ENCODE results near the gene PAPPA.

Gene PAPPA

DNA sequence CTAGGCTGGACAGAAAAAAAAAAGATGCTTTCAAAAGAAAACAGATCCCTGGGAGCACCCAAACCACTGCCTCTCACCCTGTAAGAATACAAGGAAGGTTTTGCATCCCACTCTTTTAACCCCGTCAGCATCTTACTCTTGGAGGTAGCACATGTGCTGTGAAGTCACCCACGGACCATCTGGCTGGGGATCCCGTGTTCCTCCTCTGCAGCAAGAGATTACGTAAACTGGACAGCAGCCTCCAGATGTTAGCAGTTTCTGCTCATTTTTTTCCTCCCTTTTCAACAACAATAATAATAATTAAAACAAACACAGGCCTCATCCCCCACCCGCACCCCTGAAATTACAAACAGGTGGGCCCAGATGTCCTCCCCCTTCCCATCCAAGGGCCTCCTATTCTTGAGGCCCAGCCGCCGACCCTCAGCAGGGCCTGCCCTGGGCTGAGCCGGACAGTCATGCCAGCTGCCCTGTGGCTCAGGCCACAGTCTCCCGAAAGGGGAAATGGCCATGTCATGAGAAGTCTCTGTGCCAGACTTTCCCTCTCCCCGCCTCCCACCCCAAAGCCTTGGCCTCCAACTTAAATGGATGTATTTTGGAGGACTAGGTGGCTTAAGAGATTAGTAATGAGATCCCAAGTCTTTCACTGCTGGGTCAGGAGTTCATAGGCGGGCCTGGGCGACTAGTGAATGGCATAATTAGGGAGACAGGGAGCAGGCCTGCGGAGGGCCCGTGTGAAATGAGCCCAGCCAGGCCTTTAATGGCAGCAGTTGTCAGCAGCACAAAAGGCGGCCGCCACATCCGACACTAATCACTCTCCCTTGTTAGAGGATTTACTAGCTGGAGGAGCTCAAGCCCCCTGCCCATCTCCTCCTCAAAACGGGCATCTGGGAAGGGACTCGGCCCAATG lies 165.1 kb downstream of the PAPPA start:
- DNase-seq (ENCODE audit: low read depth): no peak

DNA sequence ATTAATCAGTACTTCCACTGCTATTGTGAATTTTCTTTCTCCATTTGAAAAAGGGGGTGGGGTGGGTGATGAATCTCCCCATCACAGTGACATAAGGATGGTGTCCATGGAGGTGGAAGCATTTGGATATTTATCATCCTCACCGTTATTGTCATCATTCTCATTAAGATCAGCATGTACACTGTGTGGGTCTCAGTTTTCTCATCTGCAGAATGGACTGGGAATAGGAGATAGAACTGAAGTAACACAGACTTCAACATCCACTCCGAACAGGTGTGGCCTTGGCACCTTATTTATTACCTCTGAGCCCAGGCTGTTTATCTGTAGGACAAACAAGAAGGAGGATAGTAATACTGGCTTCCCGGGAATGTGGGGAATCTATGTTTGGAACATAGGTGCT lies 165.9 kb downstream of the PAPPA start:
- DNase-seq (ENCODE audit: low read depth): no peak

DNA sequence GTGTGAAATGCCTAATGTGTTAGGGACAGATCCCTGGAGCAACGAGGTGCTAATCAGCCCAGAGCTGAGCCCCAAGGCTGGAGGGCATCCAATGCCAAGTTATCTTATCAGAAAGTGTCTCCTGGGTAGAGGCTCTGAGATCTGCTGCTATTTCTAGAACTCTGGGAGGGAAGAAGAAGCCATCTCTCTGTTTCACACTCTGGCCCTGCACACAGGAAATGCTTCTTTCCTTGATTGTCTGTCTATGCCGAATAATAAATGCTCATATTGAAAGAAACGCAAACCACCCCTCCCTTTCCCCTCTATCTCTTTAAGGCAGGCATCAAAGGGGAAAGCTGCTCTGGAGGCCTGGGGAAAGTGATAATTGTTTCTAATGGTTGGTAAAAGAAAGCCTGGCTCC lies 166.7 kb downstream of the PAPPA start:
- no peak for DNase-seq (ENCODE audit: low read depth)

DNA sequence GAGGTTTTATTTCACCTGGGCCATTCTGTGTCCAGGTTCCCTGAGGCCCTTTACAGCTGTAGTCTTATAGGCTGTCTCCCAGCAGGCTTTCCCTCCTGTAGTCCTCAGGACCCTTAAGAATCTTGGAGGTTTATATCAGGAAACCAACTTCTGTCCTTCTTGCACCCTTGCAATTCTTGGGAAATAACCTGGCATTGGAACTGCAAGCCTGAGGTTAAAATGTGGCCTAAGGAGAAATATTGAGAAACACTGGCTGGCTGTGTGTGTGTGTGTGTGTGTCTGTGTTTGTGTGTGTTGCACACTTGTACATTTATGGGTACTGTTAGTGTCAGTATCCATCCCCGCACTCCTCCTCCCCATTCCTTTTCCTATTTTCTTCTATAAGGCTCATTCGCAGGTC lies 168.9 kb downstream of the PAPPA start:
- no peak for DNase-seq (ENCODE audit: low read depth)

DNA sequence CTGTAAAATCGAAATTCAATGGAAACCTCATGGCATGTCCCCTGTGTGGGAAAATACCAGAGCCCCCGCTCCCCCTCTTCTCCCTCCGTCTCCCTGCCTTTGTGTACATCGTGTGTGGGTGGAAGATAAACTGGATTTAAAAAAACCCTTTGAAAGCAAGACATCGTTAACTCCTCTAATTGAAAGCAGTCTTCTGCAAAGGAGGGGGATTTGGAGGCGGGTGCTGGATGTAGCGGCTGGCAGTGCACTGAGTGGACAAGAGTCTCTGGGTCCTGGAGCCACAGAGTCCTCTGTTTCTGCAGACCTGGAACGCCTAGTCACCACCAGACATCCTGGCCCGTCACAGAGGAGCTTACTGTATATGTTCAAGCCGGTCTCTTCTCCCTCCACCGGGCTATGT lies 169.4 kb downstream of the PAPPA start:
- DNase-seq (ENCODE audit: low read depth): no peak

DNA sequence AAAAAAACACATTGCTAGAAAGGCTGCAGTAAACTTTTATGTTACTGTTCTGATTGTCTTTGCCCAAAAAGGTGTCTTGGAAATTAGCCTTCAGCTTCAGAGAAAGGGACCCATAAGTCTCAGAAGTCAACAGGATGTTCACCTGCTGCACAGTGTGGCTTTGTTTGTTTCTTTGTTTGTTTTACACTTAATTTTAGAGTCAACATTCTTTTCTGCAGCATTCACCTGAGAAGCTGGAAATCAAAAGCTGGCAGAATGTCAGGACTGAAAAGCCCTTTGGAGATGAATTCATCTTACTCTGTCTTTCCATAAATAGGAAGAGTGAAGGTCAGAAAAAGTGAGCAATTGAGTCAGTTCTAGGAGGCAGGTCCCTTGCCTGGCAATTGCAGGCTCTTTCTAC lies 170.0 kb downstream of the PAPPA start:
- DNase-seq (ENCODE audit: low read depth): no peak

DNA sequence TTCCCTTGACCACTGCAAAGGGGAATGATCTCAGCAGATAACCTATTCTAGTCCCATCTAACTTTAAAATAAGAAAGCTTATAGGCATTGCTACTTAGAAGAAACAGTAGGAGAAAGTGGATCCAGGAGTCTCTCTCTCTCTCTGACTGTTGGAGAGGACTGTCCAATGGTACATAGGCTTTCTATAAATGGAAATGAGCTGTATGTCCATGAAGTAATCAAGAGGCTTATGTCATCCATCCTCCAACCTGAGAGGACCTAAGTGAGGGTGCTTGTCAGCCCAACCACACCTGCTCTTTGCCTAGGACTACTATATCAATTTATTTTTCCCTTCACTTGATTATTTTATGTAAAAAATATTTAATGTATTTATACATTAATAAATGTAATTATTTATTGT lies 172.3 kb downstream of the PAPPA start:
- DNase-seq (ENCODE audit: low read depth): no peak

DNA sequence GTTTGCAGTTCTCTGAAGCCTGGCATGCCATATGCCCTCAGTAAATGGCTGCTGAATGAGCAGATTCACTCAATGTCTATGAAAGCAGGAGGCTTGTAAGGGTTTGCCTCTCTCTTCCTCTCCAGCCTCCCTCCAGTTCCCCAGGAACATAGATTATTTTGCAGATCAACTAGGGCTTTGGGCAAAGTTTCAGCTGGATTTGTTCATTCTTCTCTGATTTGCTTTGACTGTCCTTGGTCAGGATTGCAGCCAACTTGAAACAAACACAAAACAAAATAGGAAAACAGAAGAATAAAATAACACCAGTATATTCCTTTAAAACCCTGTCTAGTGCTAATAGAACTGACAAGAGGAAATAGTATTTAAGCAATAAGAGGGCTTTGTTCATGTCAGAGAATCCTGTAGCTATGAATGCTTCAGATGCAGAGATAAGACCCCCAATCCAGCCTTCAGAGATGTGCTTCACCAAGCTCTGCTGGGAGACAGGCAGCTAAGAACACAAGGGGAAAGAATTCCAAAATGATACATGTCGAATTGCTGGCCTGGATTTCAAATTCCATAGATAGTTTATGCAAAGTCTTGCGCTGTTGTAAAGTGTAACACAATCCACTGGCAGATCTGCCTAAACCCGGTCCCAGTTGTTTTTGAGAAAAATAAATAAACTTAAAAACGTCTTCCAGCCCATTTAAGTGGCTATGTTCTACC lies 174.3 kb downstream of the PAPPA start:
- DNase-seq (ENCODE audit: low read depth): no peak

DNA sequence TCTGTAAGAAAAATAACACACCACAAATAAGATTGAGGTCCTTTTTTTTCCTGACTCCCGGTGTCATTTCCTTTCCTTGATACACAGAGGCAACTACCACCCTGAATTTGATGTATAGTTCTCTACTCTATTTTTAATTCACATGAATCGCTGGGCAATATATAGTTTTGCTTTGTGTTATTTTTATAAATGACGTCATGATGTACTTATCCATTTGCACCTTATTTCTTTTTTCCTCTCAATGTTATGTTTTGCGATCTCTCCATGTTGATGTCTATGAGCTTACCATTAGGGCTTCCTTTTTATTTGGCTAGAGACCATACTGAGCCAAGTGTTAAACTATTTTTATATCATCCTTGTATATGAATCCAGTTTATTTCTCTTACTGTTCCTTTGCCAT lies 175.9 kb downstream of the PAPPA start:
- no peak for DNase-seq (ENCODE audit: low read depth)

DNA sequence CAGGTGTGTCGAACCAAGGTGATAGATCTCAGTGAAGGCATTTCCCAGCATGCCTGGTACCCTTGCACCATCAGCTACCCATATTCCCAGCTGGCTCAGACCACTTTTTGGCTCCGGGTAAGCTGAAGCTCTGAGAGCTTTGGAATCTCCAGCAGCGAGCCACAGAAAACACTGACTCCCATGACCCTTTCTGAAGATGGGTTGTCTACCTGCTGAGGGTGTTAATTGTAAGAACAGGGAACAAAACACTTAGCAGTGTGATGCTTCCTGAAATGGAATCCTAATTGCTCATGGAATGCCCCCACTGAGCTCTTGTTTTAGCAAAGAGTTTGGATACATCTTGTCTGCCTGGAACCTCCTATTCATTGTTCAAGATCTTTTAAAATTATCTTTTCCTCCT lies 177.7 kb downstream of the PAPPA start:
- no peak for DNase-seq (ENCODE audit: low read depth)

DNA sequence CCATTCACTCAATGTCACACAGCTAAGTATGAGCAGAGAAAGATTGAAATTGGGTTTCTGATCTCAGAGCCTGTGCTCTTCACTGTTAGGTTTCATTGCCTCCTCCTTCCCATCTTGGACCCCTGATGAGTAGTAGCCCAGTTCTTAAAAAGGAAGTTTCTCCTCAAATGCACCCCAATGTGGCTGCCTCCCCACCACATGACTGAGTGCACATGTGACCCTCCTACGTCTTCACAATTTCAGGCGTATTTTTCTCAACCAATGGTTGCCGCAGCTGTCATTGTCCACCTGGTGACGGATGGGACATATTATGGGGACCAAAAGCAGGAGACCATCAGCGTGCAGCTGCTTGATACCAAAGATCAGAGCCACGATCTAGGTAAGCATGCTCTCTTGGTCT lies 178.5 kb downstream of the PAPPA start:
- no peak for DNase-seq (ENCODE audit: low read depth)

DNA sequence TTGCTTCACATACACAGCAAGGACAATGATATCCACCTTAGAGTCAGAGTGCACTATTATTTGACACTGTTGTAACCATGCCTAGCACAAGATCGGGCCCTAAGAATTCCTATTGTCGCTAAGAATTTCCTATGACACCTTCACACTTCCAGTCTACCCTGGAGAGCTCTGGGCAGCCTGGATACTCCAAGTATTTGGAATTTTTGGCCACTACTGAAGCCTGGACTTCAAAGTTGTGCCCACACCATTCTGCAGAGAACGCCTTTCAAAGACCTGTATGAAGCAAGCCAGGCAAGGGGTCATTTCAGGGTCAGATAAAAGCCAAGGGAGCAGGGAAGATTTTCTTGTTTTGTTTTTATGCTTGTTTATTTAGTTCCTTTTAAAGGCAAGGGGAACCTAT lies 179.7 kb downstream of the PAPPA start:
- DNase-seq (ENCODE audit: low read depth): no peak

DNA sequence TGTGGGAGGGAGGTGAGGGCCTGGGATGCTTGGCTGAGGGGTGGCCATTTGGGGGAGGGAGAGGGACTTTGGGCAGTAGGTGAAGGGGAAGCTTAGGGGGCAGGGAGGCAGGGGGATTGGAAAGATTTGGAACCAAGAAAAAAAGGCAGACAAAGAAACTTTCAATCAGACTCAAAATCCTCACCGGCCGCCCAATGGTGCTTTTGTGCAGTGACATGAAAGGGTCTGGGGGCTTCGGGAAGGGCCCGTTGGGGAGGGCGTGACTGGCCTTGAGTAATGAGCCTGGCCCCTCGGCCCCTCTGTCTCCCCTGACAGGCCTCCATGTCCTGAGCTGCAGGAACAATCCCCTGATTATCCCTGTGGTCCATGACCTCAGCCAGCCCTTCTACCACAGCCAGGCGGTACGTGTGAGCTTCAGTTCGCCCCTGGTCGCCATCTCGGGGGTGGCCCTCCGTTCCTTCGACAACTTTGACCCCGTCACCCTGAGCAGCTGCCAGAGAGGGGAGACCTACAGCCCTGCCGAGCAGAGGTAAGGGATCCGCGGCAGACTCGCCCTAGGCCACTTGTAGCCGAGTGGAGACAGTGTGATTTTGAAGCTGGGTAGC lies 181.1 kb downstream of the PAPPA start:
- no peak for DNase-seq (ENCODE audit: low read depth)

DNA sequence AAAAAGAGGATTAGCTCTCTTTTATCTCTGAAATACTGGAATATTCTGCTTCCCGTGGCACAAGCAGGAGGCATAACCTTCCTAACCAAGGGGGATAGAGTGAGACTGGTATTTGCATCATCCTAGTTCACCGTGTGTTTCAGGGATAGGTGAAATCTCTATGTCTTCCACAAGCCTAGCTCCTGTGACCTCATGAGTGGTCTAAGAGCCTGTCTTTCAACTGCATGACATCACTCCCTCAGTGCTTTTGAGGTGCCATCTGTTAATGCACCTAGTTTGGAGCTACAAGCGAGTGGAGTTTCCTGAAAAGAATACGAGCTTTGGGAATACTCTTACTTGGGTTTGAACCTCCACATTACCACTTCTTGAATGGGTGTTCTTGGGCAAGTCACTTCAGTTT lies 181.8 kb downstream of the PAPPA start:
- DNase-seq (ENCODE audit: low read depth): no peak

DNA sequence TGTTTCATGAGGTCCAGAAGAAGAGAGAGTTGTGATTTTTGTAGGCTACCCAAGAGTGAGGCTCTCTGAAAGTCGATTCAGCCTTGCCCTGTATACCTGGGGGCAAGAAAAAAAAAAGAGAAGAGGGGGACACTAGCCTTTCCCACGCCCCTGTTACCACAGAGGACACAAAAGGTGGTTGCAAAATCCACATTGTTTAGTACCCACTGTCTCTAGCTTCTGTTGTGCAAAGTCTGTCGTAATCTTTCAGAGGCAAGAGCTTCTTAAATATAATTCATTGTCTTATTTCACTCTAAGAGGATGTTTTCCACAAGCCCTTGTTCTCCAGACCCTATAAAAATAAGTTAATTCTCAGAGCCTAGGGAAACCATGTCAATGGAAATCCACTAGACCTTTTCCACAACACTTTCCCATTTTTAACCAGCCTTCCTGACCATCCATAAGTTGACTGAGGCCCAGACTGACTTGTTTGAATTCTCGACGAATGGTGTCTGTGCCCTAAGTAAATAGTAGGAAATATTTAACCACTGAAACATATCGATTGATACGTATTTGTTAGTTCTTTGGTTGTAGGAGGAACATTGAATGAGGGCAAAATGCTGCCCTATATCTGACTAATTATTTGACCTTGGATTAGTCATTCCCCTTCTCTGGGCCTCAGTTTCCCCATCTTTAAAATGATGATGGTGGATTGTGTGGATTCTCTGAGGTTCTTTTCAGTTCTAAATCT lies 182.7 kb downstream of the PAPPA start:
- no peak for DNase-seq (ENCODE audit: low read depth)

DNA sequence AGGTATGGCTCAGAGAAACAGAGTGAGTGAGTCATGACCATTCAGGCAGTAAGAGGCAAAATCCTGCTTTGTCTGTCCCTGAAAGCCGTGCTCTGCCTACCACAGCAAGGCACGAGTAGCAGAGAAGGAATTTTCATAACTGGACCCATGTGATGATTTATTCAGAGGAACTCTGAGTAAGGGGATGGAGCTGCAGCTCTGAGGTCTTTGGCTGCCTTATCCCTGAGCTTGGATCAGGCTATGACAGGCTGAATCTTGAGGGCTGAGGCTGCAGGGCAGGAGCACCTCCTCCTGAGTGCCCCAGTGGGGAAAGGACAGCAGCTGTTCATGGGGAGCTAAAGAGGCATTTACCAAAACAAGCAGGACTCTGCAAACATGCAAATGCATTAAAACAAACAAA lies 183.4 kb downstream of the PAPPA start:
- peak; percentile 46 for DNase-seq (ENCODE audit: low read depth)

DNA sequence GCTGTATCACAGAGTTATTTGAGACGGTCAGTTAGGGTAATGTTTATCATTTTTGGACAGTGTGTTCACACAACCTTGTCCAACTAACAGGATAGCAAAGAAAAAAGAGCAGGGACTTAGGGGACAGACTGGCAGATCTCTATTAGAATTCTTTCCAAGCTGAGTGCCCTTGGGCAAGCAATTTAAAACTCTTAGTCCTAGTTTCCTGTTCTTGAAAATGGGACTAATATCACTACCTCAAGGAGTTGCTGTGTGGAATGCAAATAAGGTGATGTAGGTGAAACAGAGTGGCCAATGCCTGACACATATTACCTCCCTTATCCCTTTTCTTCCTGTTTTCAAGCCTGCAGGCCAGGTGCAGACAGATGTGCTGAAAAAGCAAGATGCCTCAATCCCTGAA lies 186.7 kb downstream of the PAPPA start:
- DNase-seq (ENCODE audit: low read depth): no peak

DNA sequence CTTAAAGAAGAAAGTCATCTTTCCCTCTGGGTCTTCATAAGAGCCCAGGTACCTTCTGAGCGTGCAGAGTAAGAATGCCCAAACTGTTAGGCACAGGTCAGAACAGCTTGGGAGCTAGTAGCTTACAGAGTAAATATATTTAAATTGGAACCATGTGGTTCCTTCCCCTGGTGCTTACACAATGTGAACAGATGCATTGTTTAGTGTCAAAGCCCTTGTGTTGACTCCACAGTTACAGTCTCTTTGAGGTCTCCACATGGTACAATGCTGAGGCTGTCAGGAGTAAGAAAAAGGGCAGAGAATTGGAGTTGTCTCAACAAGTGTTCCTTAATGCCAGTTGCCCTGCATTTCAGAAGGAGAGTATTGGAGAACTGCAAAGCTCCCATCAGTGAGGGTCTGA lies 188.5 kb downstream of the PAPPA start:
- DNase-seq (ENCODE audit: low read depth): no peak

DNA sequence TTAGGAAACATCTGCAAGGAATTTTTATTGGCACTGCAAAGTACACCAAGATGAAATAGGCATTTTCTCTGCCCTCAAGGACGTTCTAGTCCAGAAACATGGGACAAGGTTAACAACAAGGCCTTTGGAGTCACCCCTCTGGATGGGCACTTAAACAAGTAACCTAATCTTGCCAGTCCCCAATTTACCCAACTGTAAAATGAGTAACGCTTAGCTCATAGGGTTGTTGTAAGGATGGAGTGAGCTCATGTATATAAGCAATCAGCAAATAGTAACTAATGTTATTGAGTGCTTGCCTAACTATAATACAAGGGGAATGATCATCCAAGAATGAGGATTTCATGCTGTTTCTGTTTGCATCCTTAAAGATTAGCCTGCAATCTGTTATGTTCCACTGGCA lies 189.3 kb downstream of the PAPPA start:
- no peak for DNase-seq (ENCODE audit: low read depth)

DNA sequence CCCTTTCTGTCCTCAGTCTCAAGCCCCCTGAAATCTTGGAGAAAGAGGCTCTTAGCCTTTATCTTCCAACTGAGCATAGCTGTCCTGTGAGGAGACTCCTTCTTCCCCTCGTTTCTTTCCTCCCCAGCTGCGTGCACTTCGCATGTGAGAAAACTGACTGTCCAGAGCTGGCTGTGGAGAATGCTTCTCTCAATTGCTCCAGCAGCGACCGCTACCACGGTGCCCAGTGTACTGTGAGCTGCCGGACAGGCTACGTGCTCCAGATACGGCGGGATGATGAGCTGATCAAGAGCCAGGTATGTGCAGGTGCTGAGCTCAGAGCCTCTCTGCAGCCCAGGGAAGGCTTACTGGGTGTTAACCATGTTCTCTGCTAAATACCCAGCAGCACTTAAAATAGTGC lies 190.8 kb downstream of the PAPPA start:
- DNase-seq (ENCODE audit: low read depth): no peak

DNA sequence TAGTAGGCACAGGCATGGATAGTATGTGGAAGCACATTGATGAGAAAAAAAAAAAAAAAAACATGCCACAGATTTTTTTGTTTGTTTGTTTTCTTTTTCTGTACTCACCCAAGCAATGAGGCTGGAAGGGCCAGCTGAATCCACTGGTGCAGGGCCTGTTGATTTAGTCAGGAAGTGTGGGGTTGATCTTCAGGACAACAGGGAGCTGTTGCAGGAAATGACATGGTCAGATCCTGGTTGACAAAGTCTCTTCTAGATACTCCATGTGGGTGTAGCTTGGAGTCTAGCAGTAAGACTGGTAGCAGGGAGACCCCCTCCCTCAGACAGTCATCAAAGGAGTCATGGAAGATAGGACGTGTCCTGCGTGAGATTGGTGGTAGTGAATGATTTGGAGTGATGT lies 191.8 kb downstream of the PAPPA start:
- no peak for DNase-seq (ENCODE audit: low read depth)

DNA sequence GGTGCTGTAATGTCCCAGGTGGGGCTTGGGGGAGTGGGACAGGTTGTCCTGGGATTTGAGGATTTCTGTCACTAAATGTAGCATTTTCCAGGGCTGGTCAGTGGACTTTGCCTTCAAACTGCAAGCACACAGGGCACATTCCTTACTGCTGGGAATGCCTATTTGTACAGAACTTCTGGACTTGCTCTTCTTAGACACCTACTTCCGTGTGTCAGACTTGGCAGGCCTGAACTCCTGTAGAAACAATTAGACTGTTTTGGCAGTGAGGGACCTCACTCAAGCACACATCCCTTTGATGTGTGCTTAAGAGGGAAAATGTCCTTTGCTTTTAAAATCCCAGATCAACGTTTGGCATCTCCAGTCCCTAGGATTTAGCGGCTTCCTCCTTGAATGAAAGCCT lies 192.2 kb downstream of the PAPPA start:
- DNase-seq (ENCODE audit: low read depth): no peak

DNA sequence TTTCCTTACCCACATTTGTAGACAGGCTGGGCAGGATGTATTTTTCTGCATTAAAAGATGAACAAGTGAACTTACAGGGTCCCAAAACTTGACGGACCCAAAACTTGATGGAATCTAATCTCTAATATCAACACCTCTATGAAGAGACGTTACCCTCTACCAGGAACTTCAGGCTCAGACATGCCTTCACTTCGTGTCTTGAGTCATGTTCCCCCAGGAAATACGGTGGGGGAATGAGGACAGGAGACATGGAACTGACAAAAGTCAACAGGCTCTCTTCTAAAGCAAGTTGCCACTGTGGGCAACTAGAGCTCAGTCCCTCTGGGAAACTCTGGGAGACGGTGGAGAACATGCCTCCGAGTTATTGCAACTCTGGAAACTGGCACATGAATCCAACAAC lies 196.1 kb downstream of the PAPPA start:
- DNase-seq (ENCODE audit: low read depth): no peak
